ENCODE results near the gene WNT5A. TPM values are rescaled to one million over a fixed set of nuclear protein-coding genes. Genes with fewer than 3 reads are reported as not detected.

The WNT5A gene
- total RNA-seq, 1 donor: 1,763 TPM

GRCh38 chr3:55476515-55476914 is 10.6 kb downstream of the WNT5A start:
- peak overlapping the region; percentile 92 for H3K4me3 ChIP-seq (ENCODE audit: low read depth, low read length)
- peak; percentile 67 for DNase-seq (ENCODE audit: low read depth)
- no peak for TF ChIP-seq CTCF (IDR thresholded peaks at IDR 0.05; ENCODE audit: insufficient read depth, low read depth, low read length)

- H3K4me3 ChIP-seq (ENCODE audit: low read depth, low read length): no peak overlapping the region
- TF ChIP-seq CTCF (IDR thresholded peaks at IDR 0.05; ENCODE audit: insufficient read depth, low read depth, low read length): no peak
- no peak for DNase-seq (ENCODE audit: low read depth)
These were observed 12.9 kb downstream of the WNT5A start for GRCh38 chr3:55474213-55474632.

GRCh38 chr3:55473788-55474187 is 13.3 kb downstream of the WNT5A start:
- no peak for TF ChIP-seq CTCF (IDR thresholded peaks at IDR 0.05; ENCODE audit: insufficient read depth, low read depth, low read length)
- peak overlapping the region; percentile 6 for H3K4me3 ChIP-seq (ENCODE audit: low read depth, low read length)
- no peak for DNase-seq (ENCODE audit: low read depth)

GRCh38 chr3:55471522-55472280 is 15.4 kb downstream of the WNT5A start:
- H3K4me3 ChIP-seq (ENCODE audit: low read depth, low read length): no peak overlapping the region
- DNase-seq (ENCODE audit: low read depth): no peak

GRCh38 chr3:55471084-55471483 is 16.0 kb downstream of the WNT5A start:
- TF ChIP-seq CTCF (IDR thresholded peaks at IDR 0.05; ENCODE audit: insufficient read depth, low read depth, low read length): no peak
- DNase-seq (ENCODE audit: low read depth): no peak
- no peak overlapping the region for H3K4me3 ChIP-seq (ENCODE audit: low read depth, low read length)

More at GRCh38 chr3:55471522-55472280, 15.4 kb downstream of the WNT5A start:
- TF ChIP-seq CTCF (IDR thresholded peaks at IDR 0.05; ENCODE audit: insufficient read depth, low read depth, low read length): no peak

- no peak for DNase-seq (ENCODE audit: low read depth)
- H3K4me3 ChIP-seq (ENCODE audit: low read depth, low read length): no peak overlapping the region
- TF ChIP-seq CTCF (IDR thresholded peaks at IDR 0.05; ENCODE audit: insufficient read depth, low read depth, low read length): no peak
These were observed 17.1 kb downstream of the WNT5A start for GRCh38 chr3:55469957-55470526.

All from fibroblast of villous mesenchyme (primary cell).